ENCODE results near the gene TLN1. TPM values are rescaled to one million over a fixed set of nuclear protein-coding genes. Genes with fewer than 3 reads are reported as not detected.

Gene TLN1
- total RNA-seq, 1 experiment from 2014 or later: 109 TPM

DNA sequence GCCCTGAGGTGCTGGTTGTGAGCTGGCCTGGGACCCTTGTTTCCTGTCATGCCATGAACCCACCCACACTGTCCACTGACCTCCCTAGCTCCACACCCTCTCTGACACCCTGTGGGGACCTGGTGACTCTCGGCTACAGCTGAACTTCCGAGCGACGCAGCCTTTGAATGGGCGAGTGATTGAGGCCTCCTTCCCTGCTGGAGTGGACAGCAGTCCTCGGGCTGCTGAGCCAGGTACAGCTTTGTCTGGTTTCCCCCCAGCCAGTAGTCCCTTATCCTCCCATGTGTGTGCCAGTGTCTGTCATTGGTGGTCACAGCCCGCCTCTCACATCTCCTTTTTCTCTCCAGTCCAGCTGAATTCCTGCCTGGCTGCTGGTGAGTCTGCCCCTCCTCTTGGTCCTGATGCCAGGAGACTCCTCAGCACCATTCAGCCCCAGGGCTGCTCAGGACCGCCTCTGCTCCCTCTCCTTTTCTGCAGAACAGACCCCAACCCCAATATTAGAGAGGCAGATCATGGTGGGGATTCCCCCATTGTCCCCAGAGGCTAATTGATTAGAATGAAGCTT lies 52.1 kb downstream of the TLN1 start (continued):
- no peak for TF ChIP-seq NFATC4 (CRISPR knock-in tag; IDR thresholded peaks at IDR 0.05)
- no peak for TF ChIP-seq ELF4 (CRISPR knock-in tag; IDR thresholded peaks at IDR 0.05; ENCODE audit: low read depth)
- TF ChIP-seq, protein P1, sequence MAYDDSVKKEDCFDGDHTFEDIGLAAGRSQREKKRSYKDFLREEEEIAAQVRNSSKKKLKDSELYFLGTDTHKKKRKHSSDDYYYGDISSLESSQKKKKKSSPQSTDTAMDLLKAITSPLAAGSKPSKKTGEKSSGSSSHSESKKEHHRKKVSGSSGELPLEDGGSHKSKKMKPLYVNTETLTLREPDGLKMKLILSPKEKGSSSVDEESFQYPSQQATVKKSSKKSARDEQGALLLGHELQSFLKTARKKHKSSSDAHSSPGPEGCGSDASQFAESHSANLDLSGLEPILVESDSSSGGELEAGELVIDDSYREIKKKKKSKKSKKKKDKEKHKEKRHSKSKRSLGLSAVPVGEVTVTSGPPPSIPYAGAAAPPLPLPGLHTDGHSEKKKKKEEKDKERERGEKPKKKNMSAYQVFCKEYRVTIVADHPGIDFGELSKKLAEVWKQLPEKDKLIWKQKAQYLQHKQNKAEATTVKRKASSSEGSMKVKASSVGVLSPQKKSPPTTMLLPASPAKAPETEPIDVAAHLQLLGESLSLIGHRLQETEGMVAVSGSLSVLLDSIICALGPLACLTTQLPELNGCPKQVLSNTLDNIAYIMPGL (CRISPR knock-in tag; IDR thresholded peaks at IDR 0.05): no peak

GRCh38 chr9:35679091-35679490 lies 52.9 kb downstream of the TLN1 start:
- TF ChIP-seq, protein P2, sequence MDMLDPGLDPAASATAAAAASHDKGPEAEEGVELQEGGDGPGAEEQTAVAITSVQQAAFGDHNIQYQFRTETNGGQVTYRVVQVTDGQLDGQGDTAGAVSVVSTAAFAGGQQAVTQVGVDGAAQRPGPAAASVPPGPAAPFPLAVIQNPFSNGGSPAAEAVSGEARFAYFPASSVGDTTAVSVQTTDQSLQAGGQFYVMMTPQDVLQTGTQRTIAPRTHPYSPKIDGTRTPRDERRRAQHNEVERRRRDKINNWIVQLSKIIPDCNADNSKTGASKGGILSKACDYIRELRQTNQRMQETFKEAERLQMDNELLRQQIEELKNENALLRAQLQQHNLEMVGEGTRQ (CRISPR knock-in tag; IDR thresholded peaks at IDR 0.05): no peak
- TF ChIP-seq STAT6 (CRISPR knock-in tag; conservative IDR thresholded peaks at IDR 0.05; ENCODE audit: low read depth) (no peak), ZNF232 (CRISPR knock-in tag; IDR thresholded peaks at IDR 0.05) (no peak), RORB (CRISPR knock-in tag; IDR thresholded peaks at IDR 0.05) (no peak), GRHL2 (CRISPR knock-in tag; IDR thresholded peaks at IDR 0.05; ENCODE audit: insufficient replicate concordance, severe bottlenecking) (no peak)
- TF ChIP-seq, protein P3, sequence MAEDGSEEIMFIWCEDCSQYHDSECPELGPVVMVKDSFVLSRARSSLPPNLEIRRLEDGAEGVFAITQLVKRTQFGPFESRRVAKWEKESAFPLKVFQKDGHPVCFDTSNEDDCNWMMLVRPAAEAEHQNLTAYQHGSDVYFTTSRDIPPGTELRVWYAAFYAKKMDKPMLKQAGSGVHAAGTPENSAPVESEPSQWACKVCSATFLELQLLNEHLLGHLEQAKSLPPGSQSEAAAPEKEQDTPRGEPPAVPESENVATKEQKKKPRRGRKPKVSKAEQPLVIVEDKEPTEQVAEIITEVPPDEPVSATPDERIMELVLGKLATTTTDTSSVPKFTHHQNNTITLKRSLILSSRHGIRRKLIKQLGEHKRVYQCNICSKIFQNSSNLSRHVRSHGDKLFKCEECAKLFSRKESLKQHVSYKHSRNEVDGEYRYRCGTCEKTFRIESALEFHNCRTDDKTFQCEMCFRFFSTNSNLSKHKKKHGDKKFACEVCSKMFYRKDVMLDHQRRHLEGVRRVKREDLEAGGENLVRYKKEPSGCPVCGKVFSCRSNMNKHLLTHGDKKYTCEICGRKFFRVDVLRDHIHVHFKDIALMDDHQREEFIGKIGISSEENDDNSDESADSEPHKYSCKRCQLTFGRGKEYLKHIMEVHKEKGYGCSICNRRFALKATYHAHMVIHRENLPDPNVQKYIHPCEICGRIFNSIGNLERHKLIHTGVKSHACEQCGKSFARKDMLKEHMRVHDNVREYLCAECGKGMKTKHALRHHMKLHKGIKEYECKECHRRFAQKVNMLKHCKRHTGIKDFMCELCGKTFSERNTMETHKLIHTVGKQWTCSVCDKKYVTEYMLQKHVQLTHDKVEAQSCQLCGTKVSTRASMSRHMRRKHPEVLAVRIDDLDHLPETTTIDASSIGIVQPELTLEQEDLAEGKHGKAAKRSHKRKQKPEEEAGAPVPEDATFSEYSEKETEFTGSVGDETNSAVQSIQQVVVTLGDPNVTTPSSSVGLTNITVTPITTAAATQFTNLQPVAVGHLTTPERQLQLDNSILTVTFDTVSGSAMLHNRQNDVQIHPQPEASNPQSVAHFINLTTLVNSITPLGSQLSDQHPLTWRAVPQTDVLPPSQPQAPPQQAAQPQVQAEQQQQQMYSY (CRISPR knock-in tag; IDR thresholded peaks at IDR 0.05): no peak
- no peak for DNase-seq (ENCODE audit: low spot score)
- peaks cover 20% of the 10 kb centered on the region for H3K27me3 Mint-ChIP-seq (ENCODE audit: low read depth)
- peaks cover 19% of the 10 kb centered on the region for H3K4me1 Mint-ChIP-seq
- ChIA-PET POLR2A (interaction anchor here (0.9 kb wide), 1 partner anchor 12 kb away, joined by 3 read pairs; no protein-coding TSS in a partner anchor), CTCF (interaction anchor here (1.1 to 2.3 kb wide), 3 partner anchors 15 to 79 kb away, joined by 3 to 24 read pairs (median 12); partner anchors contain the start of gene ARHGEF39)
- H3K4me3 Mint-ChIP-seq: no peak overlapping the region
- ATAC-seq: no peak
- H3K9me3 Mint-ChIP-seq: no peaks in the 10 kb centered on the region
- no peak overlapping the region for H3K27ac Mint-ChIP-seq
- H3K36me3 Mint-ChIP-seq: peaks cover 21% of the 10 kb centered on the region

GRCh38 chr9:35675732-35676392 lies 56.1 kb downstream of the TLN1 start:
- ATAC-seq: peak; percentile 92
- Mint-ChIP-seq H3K9me3 (no peaks in the 10 kb centered on the region), H3K27me3 (ENCODE audit: low read depth) (peaks cover 30% of the 10 kb centered on the region), H3K27ac (no peak overlapping the region), H3K4me1 (peaks cover 15% of the 10 kb centered on the region), H3K36me3 (no peaks in the 10 kb centered on the region), H3K4me3 (peak overlapping the region; percentile 69)
- ChIA-PET CTCF (interaction anchor here (0.5 to 4.5 kb wide), 23 partner anchors 11 to 1084 kb away, joined by 3 to 41 read pairs (median 5); partner anchors contain the start of genes ARHGEF39, CCDC107, RMRP and TPM2), POLR2A (interaction anchor here (0.9 to 2.2 kb wide), 8 partner anchors 10 to 76 kb away, joined by 3 to 21 read pairs (median 5); partner anchors contain the start of genes ARHGEF39, CCDC107, CREB3 and RMRP)
- peak; percentile 95 for DNase-seq (ENCODE audit: low spot score)
- TF ChIP-seq, protein P4, sequence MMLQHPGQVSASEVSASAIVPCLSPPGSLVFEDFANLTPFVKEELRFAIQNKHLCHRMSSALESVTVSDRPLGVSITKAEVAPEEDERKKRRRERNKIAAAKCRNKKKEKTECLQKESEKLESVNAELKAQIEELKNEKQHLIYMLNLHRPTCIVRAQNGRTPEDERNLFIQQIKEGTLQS (CRISPR knock-in tag; conservative IDR thresholded peaks at IDR 0.05): no peak
- TF ChIP-seq, protein P5, sequence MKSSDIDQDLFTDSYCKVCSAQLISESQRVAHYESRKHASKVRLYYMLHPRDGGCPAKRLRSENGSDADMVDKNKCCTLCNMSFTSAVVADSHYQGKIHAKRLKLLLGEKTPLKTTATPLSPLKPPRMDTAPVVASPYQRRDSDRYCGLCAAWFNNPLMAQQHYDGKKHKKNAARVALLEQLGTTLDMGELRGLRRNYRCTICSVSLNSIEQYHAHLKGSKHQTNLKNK (CRISPR knock-in tag; IDR thresholded peaks at IDR 0.05): no peak
- no peak for TF ChIP-seq ATF2 (CRISPR knock-in tag; IDR thresholded peaks at IDR 0.05; ENCODE audit: borderline replicate concordance, low read depth)
- peak; percentile 98 for TF ChIP-seq MAX (CRISPR knock-in tag; IDR thresholded peaks at IDR 0.05)
- TF ChIP-seq ZNF425 (CRISPR knock-in tag; conservative IDR thresholded peaks at IDR 0.05): no peak
- TF ChIP-seq GTF2I (CRISPR knock-in tag; conservative IDR thresholded peaks at IDR 0.05): no peak

Measured in WTC11 (cell line).